Muscle of leg (tissue), 16 donors: ENCODE results near the gene APEH. TPM values are rescaled to one million over a fixed set of nuclear protein-coding genes. Genes with fewer than 3 reads are reported as not detected.

Experiments used
- DNase-seq: peaks from one replicate; pipeline ENCODE4 v3.0.0; 2013
- H3K27ac ChIP-seq: one replicate; pipeline ENCODE4 v1.5.1; 2013; ENCODE audit warnings: mild to moderate bottlenecking, low read length, control low read depth
- H3K27me3 ChIP-seq: one replicate; pipeline ENCODE4 v1.6.1; 2013; ENCODE audit warnings: low read length; ENCODE audit not compliant: control insufficient read depth, insufficient read depth
- H3K36me3 ChIP-seq: one replicate; pipeline ENCODE4 v1.6.1; 2013; ENCODE audit warnings: low read length; ENCODE audit not compliant: control insufficient read depth, insufficient read depth
- H3K4me1 ChIP-seq: one replicate; pipeline ENCODE4 v1.6.1; 2013; ENCODE audit warnings: low read length; ENCODE audit not compliant: control insufficient read depth, insufficient read depth
- H3K4me3 ChIP-seq: one replicate; pipeline ENCODE4 v1.5.1; 2013; ENCODE audit warnings: low read length, control low read depth
- H3K9me3 ChIP-seq: replicated peaks from 2 replicates; pipeline ENCODE4 v1.6.1; 2013; ENCODE audit warnings: low read depth, low read length; ENCODE audit not compliant: control insufficient read depth
- WGBS: methylation state at CpG from one replicate; pipeline ENCODE4 v1.1.5; 2013; ENCODE audit warnings: missing lambda C conversion rate; ENCODE audit not compliant: insufficient coverage; 5-methylcytosine and 5-hydroxymethylcytosine counted together
- long read RNA-seq, 11 donors: transcript quantifications; one replicate each; lab custom pipeline, GENCODE V29; 2026
- polyA plus RNA-seq, 8 donors: library from polyadenylated mRNA; unstranded; fragments of 120-200 nt; gene quantifications; one replicate each; pipeline versions ENCODE4 v1.2.1 to v1.2.3, GENCODE V29; 2013; ENCODE audit warnings: inconsistent platforms in 1 of 8, low replicate concordance in 1 of 8; ENCODE audit not compliant: insufficient read length in 8 of 8, insufficient read depth in 1 of 8
- total RNA-seq: library from RNA; stranded (reverse); fragments of 120-200 nt; gene quantifications from one replicate; pipeline ENCODE4 v1.2.4, GENCODE V29; 2013

Gene APEH
- 56.6 TPM for total RNA-seq
- 10 to 100 TPM; 53.6 to 71.3 (median 61.5) TPM for polyA plus RNA-seq
- long read RNA-seq, donor 1, result 0 reads
- long read RNA-seq, donor 2, result 0 reads
- long read RNA-seq, donor 3, partial matches to known transcripts, result 6 of 9 reads
- long read RNA-seq, donor 3, other reads (novel, unspliced or antisense), result 0 of 9 reads
- long read RNA-seq, donor 4, partial matches to known transcripts, result 0 of 2 reads
- long read RNA-seq, donor 4, other reads (novel, unspliced or antisense), result 0 of 2 reads
- long read RNA-seq, donor 5, transcript APEH-201 (22 exons, 3,220 nt), result major isoform, 5 of 16 reads
- long read RNA-seq, donor 5, partial matches to known transcripts, result 6 of 16 reads
- long read RNA-seq, donor 5, other reads (novel, unspliced or antisense), result 5 of 16 reads
- long read RNA-seq, donor 6, transcript APEH-201 (22 exons, 3,220 nt), result major isoform, 6 of 6 reads
- long read RNA-seq, donor 6, partial matches to known transcripts, result 0 of 6 reads
- long read RNA-seq, donor 6, other reads (novel, unspliced or antisense), result 0 of 6 reads
- long read RNA-seq, donor 7, transcript APEH-201 (22 exons, 3,220 nt), result major isoform, 13 of 19 reads
- long read RNA-seq, donor 7, partial matches to known transcripts, result 6 of 19 reads
- long read RNA-seq, donor 7, other reads (novel, unspliced or antisense), result 0 of 19 reads
- long read RNA-seq, donor 8, partial matches to known transcripts, result 0 of 2 reads
- long read RNA-seq, donor 8, other reads (novel, unspliced or antisense), result 0 of 2 reads
- long read RNA-seq, donor 9, transcript APEH-201 (22 exons, 3,220 nt), result major isoform, 5 of 10 reads
- long read RNA-seq, donor 9, partial matches to known transcripts, result 5 of 10 reads
- long read RNA-seq, donor 9, other reads (novel, unspliced or antisense), result 0 of 10 reads
- long read RNA-seq, donor 10, partial matches to known transcripts, result 0 of 4 reads
- long read RNA-seq, donor 10, other reads (novel, unspliced or antisense), result 0 of 4 reads
- long read RNA-seq, donor 11, partial matches to known transcripts, result 0 of 4 reads
- long read RNA-seq, donor 11, other reads (novel, unspliced or antisense), result 0 of 4 reads

- Histone ChIP-seq H3K36me3 (peaks cover 33% of the 10 kb centered on the region), H3K9me3 (peaks cover 3% of the 10 kb centered on the region), H3K27ac (peak within 1 kb of the TSS; percentile 97), H3K4me3 (peak within 1 kb of the TSS; percentile 85), H3K4me1 (peaks cover 15% of the 10 kb centered on the region), H3K27me3 (no peaks in the 10 kb centered on the region)
- under 1% methylated on average over 70 of the region's 71 CpGs for WGBS
- peak; percentile 96 for DNase-seq
These were observed at the start of gene APEH for GRCh38 chr3:49673715-49674496. Gene APEH, plus strand, starts transcription at chr3:49674351. Its CDS starts 51 bp downstream, at chr3:49674402.

- 98% methylated on average over 13 of the region's 13 CpGs for WGBS
These were observed 49.1 kb upstream of the APEH start for GRCh38 chr3:49625071-49625470.

GRCh38 chr3:49626101-49626581, 48.0 kb upstream of the APEH start:
- no peak for DNase-seq
- Histone ChIP-seq H3K27me3 (no peaks in the 10 kb centered on the region), H3K4me3 (no peak overlapping the region), H3K27ac (no peak overlapping the region), H3K9me3 (no peaks in the 10 kb centered on the region), H3K36me3 (no peaks in the 10 kb centered on the region), H3K4me1 (no peaks in the 10 kb centered on the region)
- 15% methylated on average over 7 of the region's 8 CpGs for WGBS

More at GRCh38 chr3:49625071-49625470, 49.1 kb upstream of the APEH start:
- DNase-seq, result no peak
- Histone ChIP-seq H3K36me3 (no peaks in the 10 kb centered on the region), H3K4me3 (no peak overlapping the region), H3K4me1 (no peaks in the 10 kb centered on the region), H3K27ac (no peak overlapping the region), H3K9me3 (no peaks in the 10 kb centered on the region), H3K27me3 (no peaks in the 10 kb centered on the region)

GRCh38 chr3:49626796-49627195, 47.4 kb upstream of the APEH start:
- H3K4me1 ChIP-seq, result no peaks in the 10 kb centered on the region
- DNase-seq, result no peak
- H3K27me3 ChIP-seq, result no peaks in the 10 kb centered on the region
- no peak overlapping the region for H3K27ac ChIP-seq
- no peaks in the 10 kb centered on the region for H3K36me3 ChIP-seq
- no peak overlapping the region for H3K4me3 ChIP-seq
- no peaks in the 10 kb centered on the region for H3K9me3 ChIP-seq
- no CpG with 5 or more reads among the region's 1 CpG for WGBS

- H3K4me1 ChIP-seq, result no peaks in the 10 kb centered on the region
- DNase-seq, result no peak
- no peaks in the 10 kb centered on the region for H3K9me3 ChIP-seq
- WGBS, result 81% methylated on average over 5 of the region's 5 CpGs
- H3K27me3 ChIP-seq, result no peaks in the 10 kb centered on the region
- no peaks in the 10 kb centered on the region for H3K36me3 ChIP-seq
- no peak overlapping the region for H3K27ac ChIP-seq
- no peak overlapping the region for H3K4me3 ChIP-seq
These were observed 46.5 kb upstream of the APEH start for GRCh38 chr3:49627634-49628033.

- no peak for DNase-seq
- Histone ChIP-seq H3K4me1 (no peaks in the 10 kb centered on the region), H3K27ac (no peak overlapping the region), H3K4me3 (no peak overlapping the region), H3K27me3 (no peaks in the 10 kb centered on the region), H3K36me3 (no peaks in the 10 kb centered on the region), H3K9me3 (no peaks in the 10 kb centered on the region)
- 78% methylated on average over 2 of the region's 2 CpGs for WGBS
These were observed 45.9 kb upstream of the APEH start for GRCh38 chr3:49628249-49628648.

GRCh38 chr3:49629451-49629850, 44.7 kb upstream of the APEH start:
- Histone ChIP-seq H3K27me3 (no peaks in the 10 kb centered on the region), H3K9me3 (no peaks in the 10 kb centered on the region), H3K36me3 (no peaks in the 10 kb centered on the region), H3K4me1 (no peaks in the 10 kb centered on the region), H3K4me3 (no peak overlapping the region), H3K27ac (no peak overlapping the region)
- WGBS, result 77% methylated on average over 4 of the region's 4 CpGs
- DNase-seq, result no peak

GRCh38 chr3:49629866-49630265, 44.3 kb upstream of the APEH start:
- Histone ChIP-seq H3K36me3 (no peaks in the 10 kb centered on the region), H3K27ac (no peak overlapping the region), H3K4me1 (no peaks in the 10 kb centered on the region), H3K4me3 (no peak overlapping the region), H3K9me3 (no peaks in the 10 kb centered on the region), H3K27me3 (no peaks in the 10 kb centered on the region)
- WGBS, result no CpG with 5 or more reads among the region's 6 CpGs
- no peak for DNase-seq

- no peak overlapping the region for H3K27ac ChIP-seq
- no peaks in the 10 kb centered on the region for H3K4me1 ChIP-seq
- WGBS, result no CpG with 5 or more reads among the region's 1 CpG
- H3K36me3 ChIP-seq, result no peaks in the 10 kb centered on the region
- no peak for DNase-seq
- no peak overlapping the region for H3K4me3 ChIP-seq
- H3K27me3 ChIP-seq, result no peaks in the 10 kb centered on the region
- no peaks in the 10 kb centered on the region for H3K9me3 ChIP-seq
These were observed 43.4 kb upstream of the APEH start for GRCh38 chr3:49630784-49631183.
